HepG2 (cell line): Measurements from ENCODE around the gene NPEPL1. TPM values are rescaled to one million over a fixed set of nuclear protein-coding genes. Genes with fewer than 3 reads are reported as not detected.

Experiments used
- ATAC-seq: fragments of 200-7000 bp; cut with Tn5 transposase; 3 replicates; pipeline ENCODE4 v1.9.1; 2020; ENCODE audit warnings: mild to moderate bottlenecking, moderate library complexity
- BruUV-seq: library from RNA; stranded (reverse); fragments of 400-500 nt; replicated peaks from 2 replicates; lab custom pipeline; 2021; lab: Mats Ljungman, UMichigan
- CTCF ChIA-PET: fragments of 300-600 bp; formaldehyde crosslinking; extraction: SDS; loops from one replicate; lab custom pipeline; 2021; ENCODE audit warnings: low total read pairs, inconsistent platforms, low intra/inter-chr PET ratio; lab: Yijun Ruan, JAX
- POLR2A ChIA-PET: fragments of 350-600 bp; sonication (Branson Sonifier 250); formaldehyde crosslinking; loops from one replicate; lab custom pipeline; 2020; ENCODE audit warnings: antibody characterized with exemption, inconsistent platforms; lab: Yijun Ruan, JAX
- DNase-seq: peaks from one replicate; pipeline ENCODE4 v3.0.0-alpha.2; 2015; ENCODE audit warnings: low spot score
- FAIRE-seq: peaks from 3 replicates; lab custom pipeline; 2011; peaks lifted over from hg19 to GRCh38; lab: Jason Lieb, UNC
- H2AFZ ChIP-seq: one replicate; pipeline ENCODE4 v1.6.1; 2011; ENCODE audit warnings: low read length, inconsistent platforms
- H3K27ac ChIP-seq: fragments of 300-600 bp; 3 replicates; pipeline ENCODE4 v1.8.0; 2011; ENCODE audit warnings: mixed run types, mild to moderate bottlenecking, mixed read lengths, low read length, inconsistent platforms; ENCODE audit not compliant: insufficient read depth; ENCODE audit errors: extremely low read length
- H3K27me3 ChIP-seq, 2 experiments: fragments of 200-600 bp in 1 of 2; 2 replicates in 1 of 2; 3 replicates in 1 of 2; pipeline versions ENCODE4 v1.6.0 to v1.8.0; 2011; ENCODE audit warnings: low read length in 2 of 2, mild to moderate bottlenecking in 2 of 2, moderate library complexity in 2 of 2, inconsistent platforms in 1 of 2; ENCODE audit not compliant: insufficient read depth in 2 of 2, control insufficient read depth in 1 of 2
- H3K36me3 ChIP-seq, 2 experiments: fragments of 200-600 bp in 1 of 2; replicated peaks in 1 of 2; 2 replicates in 1 of 2; 3 replicates in 1 of 2; pipeline versions ENCODE4 v1.5.1 to v1.8.0; 2011; ENCODE audit warnings: low read length in 2 of 2, inconsistent platforms in 1 of 2; ENCODE audit not compliant: insufficient read depth in 2 of 2, control insufficient read depth in 1 of 2
- H3K4me1 ChIP-seq: 2 replicates; pipeline ENCODE4 v1.5.1; 2012; ENCODE audit warnings: low read length, inconsistent platforms; ENCODE audit not compliant: insufficient read depth
- H3K4me2 ChIP-seq: 2 replicates; pipeline ENCODE4 v1.6.0; 2011; ENCODE audit warnings: low read depth, low read length, inconsistent platforms
- H3K4me3 ChIP-seq, 3 experiments: fragments of 200-600 bp in 1 of 3; sonication (generic), shearing (Covaris generic) in 1 of 3; replicated peaks in 1 of 3; 2 replicates each; pipeline ENCODE4 v1.5.1; 2011 to 2016; ENCODE audit warnings: low read length in 3 of 3, inconsistent platforms in 2 of 3, low read depth in 2 of 3, mild to moderate bottlenecking in 2 of 3, control low read depth in 1 of 3, mixed read lengths in 1 of 3; ENCODE audit not compliant: insufficient read depth in 1 of 3
- H3K79me2 ChIP-seq: one replicate; pipeline ENCODE4 v1.6.1; 2011; ENCODE audit warnings: low read length, inconsistent platforms; ENCODE audit not compliant: insufficient read depth
- H3K9ac ChIP-seq: 2 replicates; pipeline ENCODE4 v1.6.0; 2011; ENCODE audit warnings: mild to moderate bottlenecking, low read depth, low read length, inconsistent platforms; ENCODE audit not compliant: insufficient read depth
- H3K9me3 ChIP-seq: 2 replicates; pipeline ENCODE4 v1.5.1; 2012; ENCODE audit warnings: mild to moderate bottlenecking, low read length
- H4K20me1 ChIP-seq: 2 replicates; pipeline ENCODE4 v1.6.0; 2011; ENCODE audit warnings: inconsistent platforms, mild to moderate bottlenecking, low read length, moderate library complexity; ENCODE audit not compliant: insufficient read depth
- ARHGAP35 ChIP-seq: sonication (generic); formaldehyde crosslinking; IDR thresholded peaks from 2 replicates; pipeline ENCODE4 v1.9.0; 2022; ENCODE audit warnings: mild to moderate bottlenecking, inconsistent platforms, moderate library complexity, missing genetic modification reagents, borderline replicate concordance
- BRCA1 ChIP-seq: sonication (generic); formaldehyde crosslinking; IDR thresholded peaks from 2 replicates; pipeline ENCODE4 v1.4.0; 2020; ENCODE audit warnings: missing genetic modification reagents
- HDAC2 ChIP-seq: sonication (generic); formaldehyde crosslinking; IDR thresholded peaks from 2 replicates; pipeline ENCODE4 v1.4.0; 2020; ENCODE audit warnings: missing genetic modification reagents
- KLF6 ChIP-seq: IDR thresholded peaks from 2 replicates; pipeline ENCODE4 v1.8.0; 2016; ENCODE audit warnings: missing biosample characterization, missing genetic modification reagents
- MYPOP ChIP-seq: sonication (generic); formaldehyde crosslinking; IDR thresholded peaks from 2 replicates; pipeline ENCODE4 v1.8.1; 2023; ENCODE audit warnings: mild to moderate bottlenecking, moderate library complexity, missing genetic modification reagents
- PBX3 ChIP-seq: sonication (generic); formaldehyde crosslinking; IDR thresholded peaks from 2 replicates; pipeline ENCODE4 v1.8.1; 2023; ENCODE audit warnings: missing genetic modification reagents, inconsistent platforms, borderline replicate concordance
- SNAPC5 ChIP-seq: sonication (generic); formaldehyde crosslinking; IDR thresholded peaks from 2 replicates; pipeline ENCODE4 v1.8.1; 2023; ENCODE audit warnings: mild to moderate bottlenecking, missing genetic modification reagents, borderline replicate concordance
- SP1 ChIP-seq, 2 experiments: fragments of 450-650 bp in 1 of 2; sonication (generic) in 1 of 2; formaldehyde crosslinking in 1 of 2; IDR thresholded peaks; 2 replicates each; pipeline versions ENCODE4 v1.4.0 to v1.6.1; 2016 to 2020; ENCODE audit warnings: missing genetic modification reagents in 1 of 2
- TP53 ChIP-seq: sonication (generic); formaldehyde crosslinking; conservative IDR thresholded peaks from 2 replicates; pipeline ENCODE4 v1.4.0; 2020; ENCODE audit warnings: missing genetic modification reagents
- TRIM22 ChIP-seq: fragments of 450-650 bp; IDR thresholded peaks from 2 replicates; pipeline ENCODE4 v1.6.1; 2017
- ZFP62 ChIP-seq: sonication (generic); formaldehyde crosslinking; IDR thresholded peaks from 2 replicates; pipeline ENCODE4 v1.4.0; 2020; ENCODE audit warnings: missing genetic modification reagents
- ZHX1 ChIP-seq: sonication (generic); formaldehyde crosslinking; IDR thresholded peaks from 2 replicates; pipeline ENCODE4 v1.8.1; 2022; ENCODE audit warnings: low read depth, mild to moderate bottlenecking, missing genetic modification reagents
- ZNF207 ChIP-seq: fragments of 450-650 bp; IDR thresholded peaks from 2 replicates; pipeline ENCODE4 v1.6.1; 2016; ENCODE audit warnings: antibody characterized with exemption, borderline replicate concordance
- ZNF33A ChIP-seq: sonication (generic); formaldehyde crosslinking; IDR thresholded peaks from 2 replicates; pipeline ENCODE4 v1.5.1; 2020; ENCODE audit warnings: missing genetic modification reagents, mild to moderate bottlenecking, moderate library complexity, borderline replicate concordance
- ZNF710 ChIP-seq: sonication (generic); formaldehyde crosslinking; IDR thresholded peaks from 2 replicates; pipeline ENCODE4 v1.5.0; 2020; ENCODE audit warnings: mild to moderate bottlenecking, missing genetic modification reagents, borderline replicate concordance
- WGBS: methylation state at CpG from one replicate; pipeline ENCODE4 v1.1.6; 2017; ENCODE audit warnings: low lambda C conversion rate; 5-methylcytosine and 5-hydroxymethylcytosine counted together
- in situ Hi-C: cut with HindIII; loops from 2 replicates; pipeline ENCODE4 v1.10.0; 2017; ENCODE audit warnings: low pct_unique_long_range_greater_than_20kb; ENCODE audit not compliant: extremely low pct_ligation_motif_present
- intact Hi-C: fragments of 100-400 bp; cut with micrococcal nuclease; formaldehyde crosslinking; loops from one replicate; pipeline ENCODE4 v1.10.0; 2022; ENCODE audit not compliant: unreplicated experiment
- polyA plus RNA-seq, 8 experiments: library from polyadenylated mRNA; depleted of rRNA in 3 of 8; stranded (reverse) in 7 of 8; unstranded in 1 of 8; fragments of >200 nt; fragmentation: Illumina TruSeq in 4 of 8; extraction: Trizol in 4 of 8; gene quantifications; 2 replicates each; pipeline versions ENCODE4 v1.2.1 to v1.2.3, GENCODE V29; 2011 to 2016; ENCODE audit warnings: low read depth in 4 of 8, missing spikeins in 1 of 8, mixed read lengths in 1 of 8; ENCODE audit not compliant: insufficient read depth in 1 of 8
- total RNA-seq, 5 experiments: library from RNA; depleted of rRNA; stranded (reverse); fragments of >200 nt; fragmentation: Illumina TruSeq; extraction: Trizol; gene quantifications; 2 replicates each; pipeline ENCODE4 v1.2.3, GENCODE V29; 2016; ENCODE audit warnings: low read depth in 1 of 5

Gene NPEPL1
- total and polyA plus RNA-seq, 2 of the 13 experiments (the other 11 are each of a cell fraction or from before 2014, with no cell fraction given): 4.1 to 7.5 TPM

GRCh38 chr20:58646257-58646656 is 46.3 kb upstream of the NPEPL1 start (continued):
- TF ChIP-seq BRCA1 (CRISPR knock-in tag): no peak
- TF ChIP-seq SP1 (IDR thresholded peaks at IDR 0.05): no peak
- TF ChIP-seq SP1 (CRISPR knock-in tag; IDR thresholded peaks at IDR 0.05): no peak

GRCh38 chr20:58646703-58647102 is 45.9 kb upstream of the NPEPL1 start:
- no peak for ATAC-seq
- ChIA-PET CTCF (no interaction called here), POLR2A (no interaction called here)
- Histone ChIP-seq H3K4me1 (peaks cover 22% of the 10 kb centered on the region), H2AFZ (no peak overlapping the region), H3K36me3 (no peaks in the 10 kb centered on the region), H3K79me2 (peaks cover 7% of the 10 kb centered on the region), H3K4me2 (no peak overlapping the region), H3K9ac (no peak overlapping the region), H3K4me3 (no peak overlapping the region), H4K20me1 (no peaks in the 10 kb centered on the region), H3K27ac (no peak overlapping the region), H3K9me3 (no peaks in the 10 kb centered on the region), H3K27me3 (peaks cover 0 to 6% of the 10 kb centered on the region in 2 experiments; a peak in 2 of 5 replicates)
- intact Hi-C loops (no loop called here), in situ Hi-C loops (no loop called here)
- no peak for FAIRE-seq
- WGBS: 54% methylated on average over 4 of the region's 4 CpGs
- BruUV-seq: no TSS peak
- no peak for DNase-seq
- no peak for TF ChIP-seq ZNF207
- no peak for TF ChIP-seq ZFP62 (CRISPR knock-in tag)
- no peak for TF ChIP-seq MYPOP (CRISPR knock-in tag)
- no peak for TF ChIP-seq TP53 (CRISPR knock-in tag)
- TF ChIP-seq ZHX1 (CRISPR knock-in tag): no peak
- no peak for TF ChIP-seq TRIM22
- TF ChIP-seq SNAPC5 (CRISPR knock-in tag): no peak
- no peak for TF ChIP-seq ZNF710
- TF ChIP-seq KLF6 (CRISPR knock-in tag): no peak
- TF ChIP-seq HDAC2 (CRISPR knock-in tag): no peak
- TF ChIP-seq PBX3 (CRISPR knock-in tag): no peak
- TF ChIP-seq ZNF33A: no peak
- no peak for TF ChIP-seq ARHGAP35
